HG03159 (cell line): ENCODE data around the gene HMG20B.
"Not testable (repeated sequence)": the region's sequence is repeated elsewhere in the genome, so short reads cannot be mapped to it uniquely, and the experiment has no call there.

Experiments
- ATAC-seq: cut with Tn5 transposase; IDR thresholded peaks from one replicate; pipeline ENCODE4 v1.9.1; 2021; ENCODE audit warnings: mild to moderate bottlenecking, moderate library complexity; ENCODE audit not compliant: unreplicated experiment

The HMG20B gene

DNA sequence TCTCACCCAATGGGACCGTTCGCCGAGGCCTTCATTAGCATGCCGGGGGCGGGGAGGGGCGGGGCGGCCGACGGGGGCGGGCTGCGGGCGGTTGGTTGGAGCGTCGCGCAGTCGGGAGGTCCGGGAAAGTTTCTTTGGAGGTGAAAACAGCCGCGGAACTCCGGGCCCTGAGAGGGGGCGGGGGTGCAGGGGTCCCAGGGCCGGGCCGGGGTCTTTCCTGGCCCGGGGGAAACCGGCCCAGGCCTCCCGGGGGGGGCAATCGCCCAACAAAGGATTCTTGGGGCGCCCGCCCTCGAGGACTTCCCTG lies at the start of gene HMG20B:
Gene HMG20B, plus strand, starts transcription at position 90 of the 307 bp plus-strand sequence. CDS start 366 bp downstream, outside the sequence.
- peak; percentile 1 for ATAC-seq

DNA sequence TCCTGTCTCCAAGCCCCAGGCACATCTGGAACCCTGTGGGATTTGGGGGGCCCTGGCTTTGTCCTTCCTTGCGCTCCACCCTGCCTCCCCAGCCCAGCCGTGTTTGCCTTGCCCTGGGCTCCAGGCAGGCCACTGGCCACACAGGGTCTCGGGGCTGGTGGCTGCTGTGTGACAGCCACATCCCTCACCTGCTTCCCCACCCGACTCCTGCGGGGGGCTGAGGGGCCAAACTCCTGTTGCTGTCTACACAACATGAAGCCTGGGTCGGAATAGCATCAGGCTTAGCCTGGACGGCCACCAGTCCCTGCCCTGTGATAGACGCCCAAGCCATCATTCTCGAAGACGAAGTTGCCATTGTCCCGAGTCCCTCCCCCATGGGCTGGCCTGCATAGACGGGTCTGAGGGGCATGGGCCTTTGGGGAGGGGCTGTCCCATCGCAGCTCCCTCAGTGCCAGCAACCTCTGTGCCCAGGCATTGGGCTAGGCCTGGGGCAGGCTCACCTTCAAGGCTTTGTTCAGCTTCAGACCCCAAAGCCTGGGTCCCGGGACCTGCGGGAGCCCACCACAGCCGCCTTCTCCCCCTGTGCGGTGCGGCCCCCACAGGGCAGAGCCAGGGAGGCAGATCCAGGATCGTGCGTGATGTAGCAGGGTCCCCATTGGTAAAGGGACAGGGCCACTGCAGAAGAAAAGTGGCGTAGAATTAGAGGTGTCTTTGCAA lies 49.2 kb upstream of the HMG20B start:
- no peak for ATAC-seq

DNA sequence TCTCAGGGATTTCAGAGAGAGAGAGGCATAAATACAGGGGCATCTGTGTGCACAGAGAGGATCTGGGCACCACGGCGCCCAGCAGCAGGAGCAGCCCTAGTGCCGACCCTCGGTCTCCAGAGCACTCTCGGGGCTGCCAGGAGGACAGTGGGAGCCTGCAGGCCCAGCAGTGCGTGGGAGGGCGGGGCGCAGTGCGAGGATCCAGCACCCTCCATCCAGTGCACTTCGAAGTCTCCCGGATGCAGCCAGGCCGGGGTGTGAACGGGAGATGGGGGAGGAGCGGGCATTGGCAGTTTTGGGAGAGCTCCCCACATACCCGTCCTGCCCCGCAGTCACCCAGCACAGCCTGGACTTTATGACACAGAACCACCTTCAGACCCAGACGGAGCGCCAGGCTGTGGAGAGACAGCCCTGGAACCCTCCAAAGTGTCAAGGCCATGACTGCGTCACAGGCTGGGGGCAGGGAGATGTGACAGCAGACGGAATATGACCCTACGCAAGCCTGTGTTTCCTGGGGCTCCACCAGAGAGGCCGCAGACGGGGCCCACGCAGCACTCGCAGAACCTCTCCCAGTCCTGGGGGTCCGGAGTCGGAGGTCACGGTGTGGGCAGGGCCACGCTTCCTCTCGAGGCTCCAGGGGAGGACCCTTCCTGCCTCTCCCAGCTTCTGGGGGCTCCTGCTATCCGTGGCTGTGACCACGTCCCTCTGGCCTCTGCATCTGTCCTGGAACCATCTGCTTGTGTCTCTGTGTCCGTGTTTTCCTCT lies 48.5 kb upstream of the HMG20B start:
- ATAC-seq = no peak

DNA sequence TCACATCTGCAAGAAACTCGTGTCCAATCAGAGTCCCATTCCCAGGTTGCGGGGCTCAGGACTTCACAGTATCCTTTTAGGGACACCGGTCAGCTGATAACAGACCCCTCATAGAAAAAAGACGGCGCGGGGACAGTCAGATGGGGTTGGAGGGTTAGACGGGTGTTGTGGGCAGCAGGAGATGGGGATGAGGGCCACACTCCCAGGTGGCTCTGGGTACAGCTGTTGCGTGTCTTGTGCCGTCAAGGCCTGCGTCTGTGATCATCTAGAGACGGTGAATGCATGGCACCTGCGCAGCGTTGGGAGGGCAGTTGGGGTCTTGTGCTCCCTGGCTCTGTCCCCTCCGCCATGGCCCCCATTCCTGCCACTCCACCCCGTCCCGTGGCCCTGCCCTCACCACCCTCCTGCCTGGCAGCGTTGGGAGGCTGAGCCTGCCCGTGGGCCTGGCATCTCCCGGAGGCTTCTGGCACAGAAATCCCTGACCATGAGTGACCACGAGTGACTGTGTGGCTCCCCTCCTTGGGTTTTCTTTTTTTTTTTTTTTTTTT lies 47.8 kb upstream of the HMG20B start:
- no peak for ATAC-seq

DNA sequence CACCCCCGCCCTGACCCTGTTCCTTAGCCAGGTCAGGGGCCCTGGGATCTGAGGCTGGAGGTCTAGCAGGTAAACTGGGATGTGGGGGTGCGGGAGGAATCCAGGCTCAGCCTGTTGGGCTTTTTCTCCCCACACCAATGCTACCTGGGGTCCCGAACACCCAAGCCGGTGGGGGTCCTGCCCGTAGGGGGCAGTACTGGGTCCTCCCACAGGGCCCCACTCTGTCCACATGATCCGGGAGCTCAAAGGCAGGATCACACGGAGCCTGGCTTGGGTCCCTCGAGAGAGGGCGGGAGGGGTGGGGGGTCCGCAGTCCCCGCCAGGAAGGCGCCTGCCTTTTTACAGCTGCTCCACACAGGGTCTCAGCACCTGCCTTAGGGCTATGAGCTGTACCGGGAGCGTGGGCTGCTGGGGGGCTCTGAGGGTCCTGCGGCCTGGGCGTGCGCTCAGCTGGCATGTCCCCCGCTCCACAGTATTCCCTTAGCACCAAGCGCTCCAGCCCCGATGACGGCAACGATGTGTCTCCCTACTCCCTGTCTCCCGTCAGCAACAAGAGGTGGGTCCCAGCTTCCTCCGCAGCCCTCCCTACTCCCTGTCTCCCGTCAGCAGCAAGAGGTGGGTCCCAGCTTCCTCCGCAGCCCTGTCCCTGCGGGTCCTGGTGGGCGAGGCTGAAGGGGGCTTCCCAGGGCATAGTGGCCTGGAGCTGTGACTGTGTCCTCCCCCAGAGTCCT lies 46.1 kb upstream of the HMG20B start:
- ATAC-seq = no peak

DNA sequence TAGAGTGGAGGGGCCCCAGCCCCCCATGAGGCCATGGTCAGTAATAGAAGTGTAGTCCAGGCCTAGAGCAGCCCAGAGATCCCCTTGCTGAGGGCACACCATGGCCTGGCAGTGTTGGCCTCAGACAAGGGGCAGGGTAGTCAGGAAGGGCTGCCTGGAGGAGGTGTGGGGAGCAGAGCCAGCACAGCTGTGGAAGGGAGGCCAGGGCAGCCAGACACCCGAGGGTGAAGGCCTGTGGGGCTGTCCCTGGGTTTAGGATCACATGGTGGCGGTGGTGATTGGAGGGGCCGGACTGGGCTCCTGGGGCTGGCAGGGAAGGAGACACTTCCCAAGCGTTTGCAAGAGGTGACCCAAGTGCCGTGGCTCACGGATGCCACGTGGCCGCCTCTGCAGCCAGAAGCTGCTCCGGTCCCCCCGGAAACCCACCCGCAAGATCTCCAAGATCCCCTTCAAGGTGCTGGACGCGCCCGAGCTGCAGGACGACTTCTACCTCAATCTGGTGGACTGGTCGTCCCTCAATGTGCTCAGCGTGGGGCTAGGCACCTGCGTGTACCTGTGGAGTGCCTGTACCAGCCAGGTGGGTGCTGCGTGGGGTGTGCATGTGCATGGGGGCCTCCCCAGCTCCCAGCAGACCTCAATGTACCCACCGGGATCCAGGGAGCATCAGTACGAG lies 45.4 kb upstream of the HMG20B start:
- ATAC-seq = no peak

DNA sequence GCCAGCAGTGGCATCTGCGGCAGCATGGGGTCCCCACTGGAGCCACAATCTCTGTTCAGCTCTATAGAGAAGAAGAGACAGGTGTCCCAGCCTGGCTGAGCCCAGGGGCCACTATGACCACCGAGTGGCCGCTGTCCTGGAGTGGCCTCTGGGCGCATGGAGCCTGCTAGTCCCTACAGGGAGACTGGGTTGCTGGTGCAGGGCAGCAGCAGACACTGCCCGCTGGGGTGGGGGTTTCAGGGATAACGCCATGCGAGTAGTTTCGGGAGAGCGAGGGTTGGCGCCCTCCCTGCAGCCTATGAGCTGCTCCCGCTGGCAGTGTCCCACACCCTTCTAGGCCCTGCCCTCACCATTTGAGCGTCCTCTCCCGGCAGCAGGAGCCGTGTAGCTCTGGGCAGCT lies 44.7 kb upstream of the HMG20B start:
- no peak for ATAC-seq

DNA sequence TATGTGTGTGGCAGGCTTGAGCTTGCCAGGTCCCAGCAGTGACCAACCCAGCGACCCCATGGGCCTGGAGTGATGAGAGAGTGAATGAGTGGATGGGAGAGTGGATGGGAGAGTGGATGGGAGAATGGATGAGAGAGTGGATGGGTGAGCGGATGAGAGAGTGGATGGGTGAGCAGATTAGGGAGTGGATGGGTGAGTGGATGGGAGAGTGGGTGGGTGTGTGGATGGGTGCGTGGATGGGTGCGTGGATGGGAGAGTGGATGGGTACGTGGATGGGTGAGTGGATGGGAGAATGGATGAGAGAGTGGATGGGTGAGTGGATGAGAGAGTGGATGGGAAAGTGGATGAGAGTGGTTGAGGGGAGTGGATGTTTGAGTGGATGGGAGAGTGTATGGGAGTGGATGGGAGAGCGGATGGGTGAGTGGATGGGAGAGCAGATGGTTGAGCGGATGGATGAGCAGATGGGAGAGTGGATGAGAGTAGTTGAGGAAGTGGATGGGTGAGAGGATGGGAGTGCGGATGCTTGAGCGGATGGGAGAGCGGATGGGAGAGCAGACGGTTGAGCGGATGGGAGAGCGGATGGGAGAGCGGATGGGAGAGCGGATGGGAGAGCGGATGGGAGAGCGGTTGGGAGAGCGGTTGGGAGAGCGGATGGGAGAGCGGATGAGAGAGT lies 44.1 kb upstream of the HMG20B start:
- no peak for ATAC-seq

DNA sequence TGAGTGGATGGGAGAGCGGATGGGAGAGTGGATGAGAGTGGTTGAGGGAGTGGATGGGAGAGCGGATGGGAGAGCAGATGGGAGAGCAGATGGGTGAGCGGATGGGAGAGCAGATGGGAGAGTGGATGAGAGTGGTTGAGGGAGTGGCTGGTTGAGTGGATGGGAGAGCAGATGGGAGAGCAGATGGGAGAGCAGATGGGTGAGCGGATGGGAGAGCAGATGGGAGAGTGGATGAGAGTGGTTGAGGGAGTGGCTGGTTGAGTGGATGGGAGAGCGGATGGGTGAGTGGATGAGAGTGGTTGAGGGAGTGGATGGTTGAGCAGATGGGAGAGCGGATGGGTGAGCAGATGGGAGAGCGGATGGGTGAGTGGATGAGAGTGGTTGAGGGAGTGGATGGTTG lies 43.4 kb upstream of the HMG20B start:
- ATAC-seq = not testable (repeated sequence)

DNA sequence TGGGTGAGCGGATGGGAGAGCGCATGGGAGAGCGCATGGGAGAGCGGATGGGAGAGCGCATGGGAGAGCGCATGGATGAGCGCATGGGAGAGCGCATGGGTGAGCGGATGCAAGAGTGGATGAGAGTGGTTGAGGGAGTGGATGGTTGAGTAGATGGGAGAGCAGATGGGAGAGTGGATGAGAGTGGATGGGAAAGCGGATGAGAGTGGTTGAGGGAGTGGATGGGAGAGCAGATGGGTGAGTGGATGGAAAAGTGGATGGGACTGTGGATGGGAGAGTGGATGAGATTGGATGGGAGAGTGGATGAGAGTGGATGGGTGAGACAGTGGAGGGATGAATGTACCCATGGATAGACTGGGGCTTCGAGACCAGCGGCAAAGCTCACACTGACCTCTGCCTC lies 42.4 kb upstream of the HMG20B start:
- ATAC-seq = no peak

DNA sequence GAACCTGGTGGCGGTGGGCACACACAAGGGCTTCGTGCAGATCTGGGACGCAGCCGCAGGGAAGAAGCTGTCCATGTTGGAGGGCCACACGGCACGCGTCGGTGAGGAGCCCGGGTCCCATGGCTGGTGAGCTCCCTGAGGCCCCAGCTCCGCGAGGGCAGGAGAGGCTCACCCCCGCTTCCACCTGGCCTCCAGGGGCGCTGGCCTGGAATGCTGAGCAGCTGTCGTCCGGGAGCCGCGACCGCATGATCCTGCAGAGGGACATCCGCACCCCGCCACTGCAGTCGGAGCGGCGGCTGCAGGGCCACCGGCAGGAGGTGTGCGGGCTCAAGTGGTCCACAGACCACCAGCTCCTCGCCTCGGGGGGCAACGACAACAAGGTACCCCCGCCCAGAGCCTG lies 41.0 kb upstream of the HMG20B start:
- ATAC-seq = no peak

DNA sequence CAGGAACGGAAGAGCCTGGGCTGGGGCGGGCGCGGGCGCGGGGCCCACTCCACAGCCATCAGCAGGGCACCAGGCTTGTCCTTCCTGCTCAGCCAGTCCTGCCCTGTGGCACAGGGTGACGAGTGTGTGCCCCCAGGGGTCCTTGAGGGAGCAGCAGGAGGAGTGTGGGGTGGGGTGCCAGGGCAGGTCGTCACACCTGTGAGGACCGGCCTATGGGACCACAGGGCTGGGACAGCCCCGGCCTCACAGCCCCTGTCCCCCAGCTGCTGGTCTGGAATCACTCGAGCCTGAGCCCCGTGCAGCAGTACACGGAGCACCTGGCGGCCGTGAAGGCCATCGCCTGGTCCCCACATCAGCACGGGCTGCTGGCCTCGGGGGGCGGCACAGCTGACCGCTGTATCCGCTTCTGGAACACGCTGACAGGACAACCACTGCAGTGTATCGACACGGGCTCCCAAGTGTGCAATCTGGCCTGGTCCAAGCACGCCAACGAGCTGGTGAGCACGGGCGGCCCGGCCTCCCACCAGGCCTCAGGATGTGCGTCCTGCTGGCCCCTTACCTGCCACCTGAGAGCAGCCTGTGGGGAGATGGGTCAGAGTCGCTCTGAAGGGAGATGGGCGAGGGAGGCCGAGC lies 40.5 kb upstream of the HMG20B start:
- no peak for ATAC-seq

DNA sequence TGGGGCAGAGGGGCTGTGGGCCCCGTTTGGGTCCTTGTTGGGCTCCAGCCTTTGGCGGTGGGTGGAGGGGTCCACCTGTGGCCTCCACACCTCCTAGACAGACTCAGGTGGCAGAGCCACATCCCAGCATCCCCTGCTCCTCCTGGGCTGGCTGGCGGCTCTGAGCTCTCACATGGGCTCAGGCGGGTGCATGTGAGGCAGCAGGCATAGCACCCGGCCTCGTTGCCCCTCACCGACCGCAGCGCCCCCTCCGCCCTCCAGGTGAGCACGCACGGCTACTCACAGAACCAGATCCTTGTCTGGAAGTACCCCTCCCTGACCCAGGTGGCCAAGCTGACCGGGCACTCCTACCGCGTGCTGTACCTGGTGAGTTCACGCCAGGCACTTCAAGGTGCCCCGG lies 39.7 kb upstream of the HMG20B start:
- no peak for ATAC-seq

DNA sequence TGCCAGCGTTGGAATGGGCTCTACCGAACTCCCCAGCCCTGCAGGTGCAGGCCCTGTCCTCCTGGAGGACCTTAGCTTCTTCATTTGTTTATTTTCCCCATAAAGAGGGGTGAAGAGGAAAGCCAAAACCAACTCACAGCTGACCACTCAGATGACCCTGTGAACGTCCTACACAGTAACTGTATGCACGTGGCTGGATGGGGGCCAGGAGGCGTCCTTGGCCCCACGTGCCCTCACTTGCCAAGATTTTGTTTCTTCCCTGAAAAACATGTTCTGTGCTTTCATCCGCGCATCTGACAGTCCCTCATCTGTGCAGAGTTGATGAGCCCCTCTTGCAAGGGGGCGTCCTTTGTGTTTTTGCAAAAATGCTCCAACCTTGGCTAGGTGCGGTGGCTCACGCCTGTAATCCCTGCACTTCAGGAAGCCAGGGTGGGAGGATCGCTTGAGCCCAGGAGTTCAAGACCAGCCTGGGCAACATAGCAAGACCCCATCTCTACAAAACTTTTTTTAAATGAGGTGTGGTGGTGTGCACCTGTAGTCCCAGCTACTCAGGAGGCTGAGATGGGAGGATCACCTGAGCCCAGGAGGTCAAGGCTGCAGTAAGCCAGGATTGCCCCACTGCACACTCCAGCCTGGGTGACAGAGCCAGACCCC lies 39.1 kb upstream of the HMG20B start:
- ATAC-seq = no peak

DNA sequence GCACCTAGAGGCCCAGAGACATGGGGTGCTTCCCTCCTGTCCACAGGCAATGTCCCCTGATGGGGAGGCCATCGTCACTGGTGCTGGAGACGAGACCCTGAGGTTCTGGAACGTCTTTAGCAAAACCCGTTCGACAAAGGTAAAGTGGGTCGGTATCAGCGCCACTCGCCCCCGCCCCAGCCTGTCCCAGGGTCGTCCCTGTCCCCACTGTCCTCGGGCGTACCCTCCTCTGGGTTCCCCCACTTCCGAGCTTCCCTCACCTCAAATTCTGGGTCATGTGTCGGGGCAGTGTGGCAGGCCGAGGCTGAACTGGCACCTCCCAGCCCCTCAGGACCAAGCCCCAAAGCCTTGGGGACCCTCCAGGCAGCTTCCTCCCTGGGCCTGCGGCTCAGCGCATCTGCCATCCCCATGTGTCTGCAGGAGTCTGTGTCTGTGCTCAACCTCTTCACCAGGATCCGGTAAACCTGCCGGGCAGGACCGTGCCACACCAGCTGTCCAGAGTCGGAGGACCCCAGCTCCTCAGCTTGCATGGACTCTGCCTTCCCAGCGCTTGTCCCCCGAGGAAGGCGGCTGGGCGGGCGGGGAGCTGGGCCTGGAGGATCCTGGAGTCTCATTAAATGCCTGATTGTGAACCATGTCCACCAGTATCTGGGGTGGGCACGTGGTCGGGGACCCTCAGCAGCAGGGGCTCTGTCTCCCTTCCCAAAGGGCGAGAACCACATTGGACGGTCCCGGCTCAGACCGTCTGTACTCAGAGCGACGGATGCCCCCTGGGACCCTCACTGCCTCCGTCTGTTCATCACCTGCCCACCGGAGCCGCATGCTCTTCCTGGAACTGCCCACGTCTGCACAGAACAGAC lies 38.1 kb upstream of the HMG20B start:
- ATAC-seq = no peak

DNA sequence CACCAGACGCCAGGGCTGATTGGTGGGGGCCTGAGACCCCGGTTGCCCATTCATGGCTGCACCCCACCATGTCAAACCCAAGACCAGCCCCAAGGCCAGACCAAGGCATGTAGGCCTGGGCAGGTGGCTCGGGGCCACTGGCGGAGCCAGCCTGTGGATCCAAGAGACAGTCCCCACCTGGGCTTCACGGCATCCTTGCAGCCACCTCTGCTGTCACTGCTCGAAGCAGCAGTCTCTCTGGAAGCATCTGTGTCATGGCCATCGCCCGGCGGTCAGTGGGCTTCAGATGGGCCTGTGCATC lies 37.6 kb upstream of the HMG20B start:
- ATAC-seq = no peak

DNA sequence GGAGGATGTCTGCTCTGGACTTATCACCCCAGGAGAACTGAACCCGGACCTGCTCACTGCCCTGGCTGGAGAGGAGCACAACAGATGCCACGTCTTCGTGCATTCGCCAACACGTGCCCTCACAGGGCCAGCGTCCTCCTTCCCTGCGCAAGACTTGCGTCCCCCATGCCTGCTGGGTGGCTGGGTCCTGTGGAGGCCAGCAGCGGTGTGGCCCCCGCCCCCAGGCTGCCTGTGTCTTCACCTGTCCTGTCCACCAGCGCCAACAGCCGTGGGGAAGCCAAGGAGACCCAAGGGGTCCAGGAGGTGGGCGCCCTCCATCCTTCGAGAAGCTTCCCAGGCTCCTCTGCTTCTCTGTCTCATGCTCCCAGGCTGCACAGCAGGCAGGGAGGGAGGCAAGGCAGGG lies 37.2 kb upstream of the HMG20B start:
- no peak for ATAC-seq

DNA sequence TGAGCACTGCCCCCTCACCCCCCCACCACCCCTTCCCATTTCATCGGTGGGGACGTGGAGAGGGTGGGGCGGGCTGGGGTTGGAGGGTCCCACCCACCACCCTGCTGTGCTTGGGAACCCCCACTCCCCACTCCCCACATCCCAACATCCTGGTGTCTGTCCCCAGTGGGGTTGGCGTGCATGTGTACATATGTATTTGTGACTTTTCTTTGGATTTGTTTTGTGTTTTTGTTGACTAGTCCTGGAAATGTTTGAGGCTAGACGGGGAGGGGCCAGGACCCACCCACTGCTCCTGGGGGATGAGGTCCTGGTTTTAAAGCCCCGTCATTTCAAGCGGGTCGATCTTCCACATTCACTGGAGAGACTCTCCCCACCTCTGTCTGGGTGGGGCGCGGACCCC lies 36.8 kb upstream of the HMG20B start:
- ATAC-seq = no peak
